GM18868 (cell line): Measurements from ENCODE around the gene RASAL1.

Source experiments
- ATAC-seq: cut with Tn5 transposase; IDR thresholded peaks from one replicate; pipeline ENCODE4 v1.9.1; 2021; ENCODE audit warnings: mild to moderate bottlenecking, moderate library complexity; ENCODE audit not compliant: unreplicated experiment

Gene RASAL1

DNA sequence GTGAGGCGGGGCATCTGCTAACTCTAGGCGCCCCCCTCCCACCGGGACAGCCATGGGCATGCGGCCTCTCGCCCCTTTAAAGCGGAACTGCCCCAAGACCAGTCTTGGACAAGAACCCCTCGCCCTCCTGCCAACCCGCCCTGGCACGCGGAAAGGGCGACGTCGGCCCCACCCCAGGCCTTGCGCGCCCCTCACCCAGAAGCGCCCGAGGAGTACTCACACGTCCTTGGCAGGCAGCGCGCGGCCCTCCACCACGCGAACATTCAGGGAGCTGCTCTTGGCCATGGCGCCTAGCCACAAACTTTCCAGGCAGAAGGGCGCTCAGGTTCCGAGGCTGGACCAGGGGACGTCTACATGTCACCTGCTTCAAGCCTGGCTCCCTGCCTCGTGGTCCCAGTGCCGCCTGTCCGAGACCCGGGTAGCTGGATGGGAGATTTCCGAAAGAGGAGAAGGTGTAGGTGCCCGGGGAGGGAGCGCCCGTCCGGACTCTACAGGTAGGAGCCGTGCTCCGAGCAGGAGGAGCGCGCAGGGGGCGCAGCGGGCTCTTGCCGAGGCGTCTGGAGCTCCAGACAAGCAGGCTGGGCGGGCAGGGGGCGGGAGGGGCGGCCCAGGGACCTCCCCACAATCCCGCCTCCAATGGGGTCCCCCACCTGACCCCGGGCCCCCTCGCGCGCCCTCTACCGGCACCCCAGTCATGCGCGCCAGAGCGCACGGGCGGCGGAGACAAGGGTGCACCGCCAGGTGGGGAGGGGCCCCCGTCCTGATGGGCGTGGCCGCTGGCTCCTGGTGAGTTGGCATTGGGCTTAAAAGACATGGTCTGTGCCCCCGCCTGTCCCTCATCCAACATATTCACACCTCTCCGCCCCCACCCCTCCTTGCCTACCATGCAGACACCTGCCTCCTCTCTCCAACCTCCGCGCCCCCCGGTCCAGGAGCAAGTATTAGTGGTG lies at the start of gene RASAL1:
Gene RASAL1 (minus strand): TSS at position 584 of the 950 bp plus-strand sequence. CDS start 299 bp downstream, at position 285.
- ATAC-seq, result peak; percentile 63

- peak; percentile 80 for ATAC-seq
Measured at GRCh38 chr12:113184900-113185179, 49.3 kb upstream of the RASAL1 start.

DNA sequence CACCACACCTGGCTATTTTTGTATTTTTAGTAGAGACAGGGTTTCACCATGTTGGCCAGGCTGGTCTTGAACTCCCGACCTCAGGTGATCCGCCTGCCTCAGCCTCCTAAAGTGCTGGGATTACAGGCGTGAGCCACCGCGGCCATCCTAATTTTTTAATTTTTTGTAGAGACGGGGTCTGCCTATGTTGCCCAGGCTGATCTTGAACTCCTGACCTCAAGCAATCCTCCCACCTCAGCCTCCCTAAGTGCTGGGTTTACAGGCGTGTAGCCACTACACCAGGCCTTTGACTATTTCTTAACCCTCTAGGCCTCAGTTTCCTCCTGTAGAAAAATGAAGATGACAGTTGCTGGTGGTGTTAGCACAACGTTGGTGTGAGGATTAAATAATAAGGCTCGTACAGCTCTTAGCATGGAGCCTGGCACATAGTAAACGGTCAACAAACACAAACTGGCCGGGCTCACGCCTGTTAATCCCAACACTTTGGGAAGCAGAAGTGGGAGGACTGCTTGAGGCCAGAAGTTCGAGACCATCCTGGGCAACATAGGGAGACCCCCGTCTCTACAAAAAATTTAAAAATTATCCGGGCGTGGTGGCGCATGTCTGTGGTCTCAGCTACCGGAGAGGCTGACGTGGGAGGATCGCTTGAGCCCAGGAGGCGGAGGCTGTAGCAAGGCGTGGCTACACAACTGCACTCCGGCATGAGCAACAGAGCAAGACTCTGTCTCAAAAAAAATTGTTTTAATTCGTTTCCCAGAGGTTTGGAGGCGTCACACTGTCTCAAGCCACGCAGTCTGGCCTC lies 48.7 kb upstream of the RASAL1 start:
- ATAC-seq, result peak; percentile 55

DNA sequence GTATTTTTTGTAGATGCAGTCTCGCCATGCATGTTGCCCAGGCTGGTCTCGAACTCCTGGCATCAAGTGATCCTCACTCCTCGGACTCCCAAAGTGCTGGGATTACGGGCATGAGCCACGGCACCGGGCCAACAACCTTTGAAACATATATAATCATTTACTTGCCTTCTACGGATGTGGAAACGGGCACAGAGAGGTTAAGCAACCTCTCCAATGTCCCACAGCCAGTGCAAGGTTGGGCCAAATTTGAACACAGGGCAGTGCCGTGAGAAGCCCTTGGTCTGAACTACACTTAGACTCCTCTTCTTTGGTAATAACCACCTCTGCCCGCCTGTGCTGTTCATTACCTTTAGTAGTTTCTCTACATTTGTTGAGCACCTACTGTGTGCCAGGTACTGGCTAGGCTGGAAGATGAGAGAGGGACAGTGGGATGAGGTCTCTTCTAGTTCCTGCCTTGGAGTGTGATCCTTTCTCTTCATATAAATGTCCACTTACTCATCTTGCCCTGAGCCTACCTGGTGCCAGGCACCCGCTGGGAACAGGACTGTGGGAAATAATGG lies 47.5 kb upstream of the RASAL1 start:
- ATAC-seq, result no peak

GRCh38 chr12:113181975-113182374 lies 46.4 kb upstream of the RASAL1 start:
- no peak for ATAC-seq

- ATAC-seq, result no peak
Measured at GRCh38 chr12:113180333-113180732, 44.8 kb upstream of the RASAL1 start.

- ATAC-seq, result no peak
Measured at GRCh38 chr12:113179023-113179422, 43.5 kb upstream of the RASAL1 start.

DNA sequence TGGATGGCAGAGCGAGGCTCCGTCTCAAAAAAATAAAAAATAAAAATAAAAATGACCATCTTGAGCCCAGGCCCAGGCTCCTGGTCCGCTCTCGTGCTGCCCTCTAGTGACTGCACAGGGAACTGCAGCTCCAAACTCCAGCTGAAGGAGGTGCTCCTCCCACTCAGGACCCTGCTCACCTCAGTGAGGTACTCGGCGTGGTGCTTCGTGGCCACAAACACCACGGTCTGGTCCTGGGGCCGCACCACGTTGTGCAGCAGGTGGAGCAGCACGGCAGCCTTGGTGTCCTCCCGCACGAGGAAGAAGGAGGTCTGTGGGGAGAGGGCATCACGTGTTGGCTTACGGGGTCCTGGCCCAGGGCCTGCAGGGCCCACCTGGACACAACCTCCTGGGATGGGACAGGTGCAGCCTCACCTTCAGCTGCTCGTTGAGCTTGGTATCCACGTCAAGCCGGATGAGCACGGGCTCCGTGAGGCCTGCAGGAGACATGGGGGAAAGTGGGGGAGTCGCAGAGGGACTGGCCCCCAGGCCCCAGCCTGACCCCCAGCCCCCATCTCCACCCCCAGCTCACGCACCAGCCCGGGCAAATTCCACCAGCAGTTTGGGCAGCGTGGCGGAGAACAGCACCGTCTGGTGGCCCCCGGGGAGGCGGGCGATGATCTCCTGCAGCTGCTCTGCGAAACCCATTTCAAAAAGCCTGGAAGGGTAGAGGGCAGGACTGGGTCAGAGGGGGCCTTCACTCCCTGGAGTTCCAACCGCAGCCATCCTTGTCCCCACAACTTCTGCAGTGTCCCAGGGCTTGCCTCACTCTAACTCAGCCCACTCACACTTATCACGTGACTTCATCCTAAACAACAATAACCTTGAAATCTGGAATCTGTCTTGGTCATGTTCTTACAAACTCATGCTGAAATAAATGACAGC lies 39.2 kb upstream of the RASAL1 start:
- no peak for ATAC-seq

DNA sequence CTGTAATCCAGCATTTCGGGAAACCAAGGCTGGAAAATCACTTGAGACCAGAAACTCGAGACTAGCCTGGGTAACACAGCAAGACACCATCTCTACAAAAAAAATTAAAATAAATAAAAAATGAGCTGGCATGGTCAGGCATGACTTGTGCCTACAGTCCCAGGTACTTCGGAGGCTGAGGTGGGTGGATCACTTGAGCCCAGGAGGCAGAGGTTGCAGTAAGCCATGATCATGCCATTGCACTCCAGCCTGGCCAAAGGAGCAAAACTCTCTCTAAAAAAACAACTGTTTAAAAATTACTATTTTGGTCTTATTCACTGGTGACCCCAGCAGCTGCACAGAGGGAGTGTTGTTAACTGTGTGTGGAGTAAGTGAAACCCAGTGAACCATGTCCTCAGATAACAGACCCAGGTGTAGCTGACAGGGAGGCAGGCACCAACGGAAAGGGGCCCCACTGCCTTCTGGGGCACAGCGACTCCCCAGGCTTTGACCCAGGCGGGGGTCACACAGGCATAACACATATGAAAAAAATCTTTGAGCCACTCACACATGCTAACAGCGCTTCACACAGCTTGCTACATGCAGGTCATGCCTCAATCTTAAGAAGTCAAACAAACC lies 37.6 kb upstream of the RASAL1 start:
- ATAC-seq, result peak; percentile 71

DNA sequence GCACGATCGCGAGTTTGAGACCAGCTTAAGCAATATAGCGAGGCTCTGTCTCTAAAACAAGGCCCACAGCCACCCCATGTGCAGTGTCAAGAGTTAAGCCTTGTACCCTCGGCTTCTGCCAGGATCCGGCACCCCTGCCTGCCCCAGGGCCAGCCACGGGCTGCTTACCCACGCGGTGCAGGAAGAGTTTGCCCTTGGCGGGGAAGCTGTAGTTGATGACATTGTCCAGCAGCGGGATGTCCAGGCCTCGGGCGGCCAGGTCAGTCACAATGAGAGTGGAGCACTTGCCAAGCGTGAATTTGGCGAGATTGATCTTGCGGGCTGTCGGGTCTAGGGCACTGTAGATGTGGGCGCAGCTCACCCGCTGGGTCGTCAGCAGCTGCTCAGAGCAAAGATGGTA lies 36.6 kb upstream of the RASAL1 start:
- ATAC-seq, result no peak

DNA sequence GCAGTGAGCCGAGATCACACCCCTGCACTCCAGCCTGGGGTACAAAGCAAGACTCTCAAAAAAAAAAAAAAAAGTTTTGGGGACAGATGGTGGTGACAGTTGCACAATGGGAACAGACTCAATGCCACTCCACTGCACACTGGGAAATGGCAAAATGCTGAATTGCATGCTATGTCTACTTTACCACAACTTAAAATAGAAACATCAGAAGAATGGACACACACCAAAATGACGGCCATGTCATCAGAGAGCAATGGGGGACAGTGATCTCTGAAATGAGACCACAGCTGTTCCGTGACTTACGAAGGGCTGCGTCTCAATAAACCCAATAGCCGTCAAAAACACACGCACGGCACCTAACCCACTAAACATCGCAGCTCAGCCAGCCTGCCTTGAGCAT lies 36.0 kb upstream of the RASAL1 start:
- ATAC-seq, result no peak

DNA sequence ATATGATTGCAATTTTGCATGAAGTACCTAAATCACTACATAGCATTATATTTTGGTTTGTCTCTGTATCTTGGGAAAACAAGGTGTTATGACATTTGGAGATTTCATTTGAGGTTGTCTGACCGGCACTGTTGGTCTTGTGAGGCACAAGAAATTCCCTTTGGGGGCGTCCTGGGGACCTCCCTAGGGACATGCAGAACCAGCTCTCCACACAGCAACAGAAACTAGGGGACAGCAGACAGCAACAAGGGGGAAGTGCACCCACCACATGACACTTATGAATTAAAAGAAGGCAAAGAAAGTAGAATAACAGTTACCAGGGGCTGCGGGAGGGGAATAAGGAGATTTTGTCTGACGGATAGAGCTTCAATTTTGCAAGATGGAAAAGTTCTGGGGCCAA lies 35.4 kb upstream of the RASAL1 start:
- ATAC-seq, result no peak

GRCh38 chr12:113170457-113170856 lies 34.9 kb upstream of the RASAL1 start:
- ATAC-seq, result no peak

- ATAC-seq, result no peak
Measured at GRCh38 chr12:113169697-113170096, 34.1 kb upstream of the RASAL1 start.

- ATAC-seq, result no peak
Measured at GRCh38 chr12:113167868-113168267, 32.3 kb upstream of the RASAL1 start.

DNA sequence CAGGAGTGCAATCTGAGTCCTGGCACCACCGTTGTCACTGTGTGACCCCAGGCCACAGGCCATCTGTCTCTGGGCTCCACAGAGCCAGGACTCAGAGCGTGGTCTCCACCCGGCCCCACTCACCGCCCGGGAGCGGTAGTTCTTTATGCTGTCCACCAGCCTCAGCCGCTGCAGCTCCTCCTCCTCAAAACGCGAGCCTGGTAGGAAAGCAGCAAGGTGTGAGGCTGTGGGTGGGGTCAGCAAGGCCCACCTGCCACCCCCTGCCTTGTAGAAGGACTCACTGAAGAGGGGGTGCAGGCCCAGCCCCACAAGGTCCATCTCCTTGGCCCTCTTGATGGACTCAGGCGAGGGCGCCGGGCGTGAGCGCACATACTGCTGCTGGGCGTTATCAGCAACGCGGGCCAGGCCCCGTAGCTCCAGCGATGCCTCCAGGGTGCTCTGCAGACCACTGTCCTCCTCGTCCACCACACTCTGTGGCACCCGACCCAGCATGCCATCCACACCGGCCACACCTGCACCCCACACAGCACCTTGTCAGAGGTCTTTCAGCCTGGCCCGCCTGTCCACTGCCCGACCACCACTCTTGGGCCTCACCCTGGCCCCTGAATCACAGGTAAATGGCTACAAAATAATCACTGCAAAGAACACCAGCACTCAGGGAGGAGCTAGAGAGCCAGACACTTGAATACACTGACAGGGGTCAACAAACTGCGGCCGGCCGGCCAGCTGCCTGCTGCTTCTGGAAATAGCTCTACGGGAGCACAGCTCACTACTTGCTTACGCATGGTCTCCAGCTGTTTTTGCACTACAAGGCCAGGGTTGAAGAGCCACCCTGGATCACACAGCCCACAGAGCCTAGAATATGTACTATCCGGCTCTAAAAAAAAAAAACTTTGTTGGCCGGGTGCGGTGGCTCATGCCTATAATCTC lies 30.2 kb upstream of the RASAL1 start:
- ATAC-seq, result no peak

DNA sequence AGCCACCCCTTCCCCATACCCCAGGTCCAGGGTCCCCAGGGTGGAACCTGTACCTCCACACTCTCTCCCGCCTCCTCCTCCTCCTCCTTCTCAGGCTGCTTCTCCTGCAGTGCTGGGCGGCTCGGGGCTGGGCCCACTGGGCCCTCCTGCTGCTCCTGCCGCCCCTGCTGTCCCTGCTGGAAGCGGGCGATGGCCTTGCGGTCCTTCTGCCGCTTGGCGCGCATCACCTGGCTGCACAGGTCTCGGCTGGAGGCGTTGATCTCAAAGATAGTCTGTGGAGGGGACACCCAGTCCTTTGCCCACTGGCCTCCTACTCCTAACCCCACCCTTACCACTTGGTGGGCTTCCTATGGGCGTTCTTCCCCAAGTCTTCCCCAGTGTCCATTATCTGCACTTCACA lies 28.5 kb upstream of the RASAL1 start:
- no peak for ATAC-seq

- ATAC-seq, result no peak
Measured at GRCh38 chr12:113163030-113163360, 27.4 kb upstream of the RASAL1 start.
